Dedifferentiated amniotic fluid mesenchymal stem cell (primary cell): ENCODE results near the gene AIM2.

Experiments
- DNase-seq: peaks from one replicate; pipeline ENCODE4 v3.0.0-alpha.2; 2016; ENCODE audit errors: extremely low spot score

Gene AIM2

DNA sequence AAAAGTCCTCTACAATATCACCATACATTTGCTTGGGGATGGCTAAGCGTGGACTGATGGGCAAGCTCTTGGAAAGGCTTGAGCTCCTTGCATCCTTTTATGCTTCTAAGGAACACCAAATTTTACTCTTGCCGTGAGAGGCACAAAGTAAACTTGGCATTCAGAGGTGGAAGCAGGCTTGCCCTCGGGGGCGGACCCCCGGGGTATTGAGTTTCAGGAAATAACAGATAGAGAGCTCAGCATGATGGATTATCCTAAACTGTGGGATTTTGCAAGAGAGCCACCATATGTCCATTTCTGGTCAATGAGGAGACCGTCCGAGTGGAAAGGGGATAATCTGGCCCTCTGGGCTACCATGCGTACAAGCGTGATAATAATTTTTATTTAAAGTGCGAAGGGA, 52.8 kb downstream of the AIM2 start:
- no peak for DNase-seq

DNA sequence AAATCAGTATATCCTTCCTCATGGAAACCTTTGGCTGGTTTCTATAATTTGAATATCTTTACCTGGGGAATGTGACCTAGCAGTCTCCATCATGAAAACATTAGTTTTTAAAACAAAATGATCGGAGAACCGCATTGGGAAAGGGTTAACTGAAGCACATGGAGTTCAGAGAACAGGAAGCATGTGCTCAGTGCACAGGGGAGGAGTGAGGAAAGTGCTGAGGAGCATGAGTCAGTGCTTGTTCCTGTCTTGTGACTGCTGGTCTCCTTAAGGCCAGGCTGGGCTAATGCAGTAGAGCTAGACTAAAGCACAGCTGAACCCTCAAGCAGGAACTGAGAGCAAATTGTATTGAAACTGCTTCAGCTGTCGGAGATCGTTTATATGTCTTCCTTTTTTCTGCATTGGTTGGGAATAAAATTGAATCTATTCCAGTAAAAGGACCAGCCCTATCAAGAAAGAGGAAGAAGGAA, 61.1 kb downstream of the AIM2 start:
- DNase-seq = peak; percentile 50

DNA sequence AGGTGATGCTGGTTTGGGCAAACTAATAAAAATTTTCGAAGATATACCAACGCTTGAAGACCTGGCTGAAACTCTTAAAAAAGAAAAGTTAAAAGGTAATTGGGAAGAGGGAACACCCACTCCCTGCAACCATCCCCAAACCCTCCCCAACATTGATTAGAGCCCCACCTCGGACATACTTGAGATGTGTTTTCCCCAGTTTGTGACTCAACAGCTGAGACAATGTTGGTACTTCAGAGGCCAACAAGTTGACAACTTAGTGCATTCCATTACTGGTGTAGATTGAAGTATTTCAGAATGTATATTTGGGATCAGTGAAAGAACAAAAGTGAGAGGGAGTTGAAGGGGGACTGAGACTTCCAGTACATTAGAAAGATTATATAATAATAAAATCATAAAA, 61.7 kb downstream of the AIM2 start:
- DNase-seq = no peak

DNA sequence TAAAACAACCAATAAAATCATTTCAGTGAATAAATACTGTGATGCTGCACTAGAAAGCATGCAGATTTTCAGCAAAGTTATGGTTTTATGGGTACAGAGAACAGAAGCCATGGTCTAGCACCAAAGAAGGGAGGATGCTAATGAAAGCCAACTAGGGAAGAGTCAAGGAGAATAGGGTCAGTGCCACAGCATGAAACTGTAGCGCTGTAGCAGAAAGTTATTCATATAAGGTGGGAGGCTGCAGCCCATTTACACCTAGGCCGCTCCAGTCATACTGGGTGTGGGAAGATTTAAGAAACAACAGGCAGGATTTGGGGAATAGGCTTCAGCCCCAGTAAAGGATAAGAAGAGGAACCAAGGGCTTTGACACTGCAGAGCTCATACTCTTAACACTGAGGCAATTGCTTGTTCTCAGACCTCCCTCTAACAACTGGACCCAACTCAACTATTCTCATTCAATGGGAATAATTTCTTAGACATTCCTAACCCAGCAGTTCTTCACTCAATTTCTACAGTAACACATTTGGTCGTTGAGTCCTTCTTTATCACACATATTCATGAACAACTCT, 62.5 kb downstream of the AIM2 start:
- no peak for DNase-seq

DNA sequence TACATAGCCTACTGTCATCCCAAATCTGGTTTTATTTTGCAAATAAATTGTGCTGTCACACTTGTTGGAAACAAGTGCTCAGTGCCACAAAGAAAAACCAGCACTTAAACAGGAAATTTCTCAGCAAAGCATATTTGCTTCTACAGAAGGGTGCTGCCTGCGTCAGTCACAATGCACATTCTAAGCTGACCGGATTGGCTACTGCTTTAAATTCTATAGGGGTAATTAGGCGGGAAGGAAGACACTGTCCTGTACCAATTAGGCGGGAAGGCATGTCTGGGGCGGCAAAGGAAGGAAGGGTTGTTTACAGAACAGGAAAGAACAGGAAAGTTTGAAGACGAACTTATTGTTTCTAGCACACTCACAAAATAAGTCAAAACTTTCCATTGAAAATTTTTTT, 64.1 kb downstream of the AIM2 start:
- no peak for DNase-seq
